SU-DHL-6 (cell line): ENCODE measurements around the gene GPR63.

Source experiments
- CTCF ChIP-seq: fragments of 200-600 bp; sonication (generic); IDR thresholded peaks from one replicate; pipeline ENCODE4 v1.5.1; 2017; ENCODE audit warnings: antibody characterized with exemption, mild to moderate bottlenecking, low read length, moderate library complexity; ENCODE audit not compliant: insufficient read depth, poor library complexity, severe bottlenecking
- EZH2phosphoT487 ChIP-seq: fragments of 200-600 bp; sonication (generic), shearing (Covaris generic); conservative IDR thresholded peaks from 2 replicates; pipeline ENCODE4 v1.6.1; 2018; ENCODE audit warnings: mild to moderate bottlenecking, antibody characterized with exemption, low read length, moderate library complexity, mixed read lengths

- no peak for TF ChIP-seq CTCF
- no peak for TF ChIP-seq EZH2phosphoT487
These were observed 20.9 kb downstream of the GPR63 start for GRCh38 chr6:96816301-96816817.
